RWPE1 (cell line): ENCODE results near the gene TNS3.
A peak's percentile ranks its signal among the peaks of the same experiment; 100 is the strongest.

Source experiments
- CTCF ChIA-PET: fragments of 350-600 bp; sonication (Branson Sonifier 250); formaldehyde crosslinking; extraction: SDS; loops from one replicate; lab custom pipeline; 2021; lab: Yijun Ruan, JAX
- POLR2A ChIA-PET: fragments of 400-600 bp; formaldehyde crosslinking; extraction: SDS; loops from one replicate; lab custom pipeline; 2020; ENCODE audit warnings: antibody characterized with exemption; ENCODE audit not compliant: low non-redundant PET; lab: Yijun Ruan, JAX
- DNase-seq: peaks from one replicate; pipeline ENCODE4 v3.0.0; 2012; ENCODE audit warnings: low spot score
- H3K27ac ChIP-seq: fragments of 450-650 bp; 2 replicates; pipeline ENCODE4 v1.5.1; 2017
- CTCF ChIP-seq: fragments of 450-650 bp; conservative IDR thresholded peaks from 2 replicates; pipeline ENCODE4 v1.5.1; 2017; ENCODE audit warnings: low read depth, mild to moderate bottlenecking

TNS3 gene

DNA sequence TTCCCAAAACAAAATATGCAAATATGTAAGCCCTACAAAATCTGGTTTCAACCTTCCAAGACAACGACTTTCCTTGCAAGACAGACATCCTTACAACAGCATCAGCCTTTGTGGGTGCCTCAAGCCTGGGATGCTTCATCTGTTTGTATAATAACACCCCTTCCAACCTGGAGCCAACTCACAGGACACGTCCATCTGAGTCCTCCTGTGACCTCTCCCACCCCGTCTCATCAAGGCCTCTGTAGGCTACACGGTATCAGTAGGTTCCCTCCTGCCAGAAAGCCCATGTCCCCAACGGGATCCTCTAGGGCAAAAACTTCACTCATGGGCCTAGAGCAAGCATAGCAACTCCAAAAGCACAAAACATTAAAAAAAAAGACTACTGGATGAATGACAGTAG is 173.2 kb downstream of the TNS3 start:
- POLR2A ChIA-PET, result no interaction called here
- DNase-seq, result no peak
- no peak for TF ChIP-seq CTCF
- CTCF ChIA-PET, result interaction anchor here (0.6 to 0.8 kb wide), 2 partner anchors 27 to 996 kb away, joined by 4 read pairs; no protein-coding TSS in a partner anchor
- peak overlapping the region; percentile 9 for H3K27ac ChIP-seq

GRCh38 chr7:47407821-47408674 is 173.9 kb downstream of the TNS3 start:
- H3K27ac ChIP-seq, result peak overlapping the region; percentile 96
- no peak for TF ChIP-seq CTCF
- CTCF ChIA-PET, result interaction anchor here (0.7 to 0.8 kb wide), 2 partner anchors 68 to 355 kb away, joined by 3 to 4 read pairs; no protein-coding TSS in a partner anchor
- POLR2A ChIA-PET, result no interaction called here
- no peak for DNase-seq

GRCh38 chr7:47407136-47407535 is 174.8 kb downstream of the TNS3 start:
- ChIA-PET CTCF (interaction anchor here (0.7 to 0.8 kb wide), 2 partner anchors 67 to 356 kb away, joined by 3 to 4 read pairs; no protein-coding TSS in a partner anchor), POLR2A (no interaction called here)
- no peak for DNase-seq
- H3K27ac ChIP-seq, result peak overlapping the region; percentile 96
- no peak for TF ChIP-seq CTCF

GRCh38 chr7:47406801-47407129 is 175.1 kb downstream of the TNS3 start:
- CTCF ChIA-PET, result no interaction called here

GRCh38 chr7:47405921-47406800 is 175.8 kb downstream of the TNS3 start:
- ChIA-PET POLR2A (interaction anchor here (0.6 kb wide), 1 partner anchor 19 kb away, joined by 3 read pairs; no protein-coding TSS in a partner anchor), CTCF (no interaction called here)
- DNase-seq, result peak; percentile 87
- H3K27ac ChIP-seq, result peak overlapping the region; percentile 96
- no peak for TF ChIP-seq CTCF

More at GRCh38 chr7:47406801-47407129, 175.1 kb downstream of the TNS3 start:
- no peak for DNase-seq
- no peak for TF ChIP-seq CTCF
- peak overlapping the region; percentile 96 for H3K27ac ChIP-seq
- POLR2A ChIA-PET, result no interaction called here
